ENCODE data around the gene IPO9. TPM values are rescaled to one million over a fixed set of nuclear protein-coding genes. Genes with fewer than 3 reads are reported as not detected.
A peak's percentile ranks its signal among the peaks of the same experiment; 100 is the strongest.

IPO9 gene
- total and polyA plus RNA-seq, 2 of the 4 experiments (the other 2 are of a cell fraction): 14.0 to 23.4 TPM

- Histone ChIP-seq H3K9me3 (ENCODE audit: control insufficient read depth, insufficient read depth, low read length) (no peaks in the 10 kb centered on the region), H3K9me1 (ENCODE audit: insufficient read depth, low read length) (peaks cover 8% of the 10 kb centered on the region; the same call in 1 of the 2 replicates), H4K8ac (ENCODE audit: low read depth in 2 of 2, low read length in 2 of 2) (peak overlapping the region in 1 of 2 experiments; percentile 80; a peak in 1 of 4 replicates), H4K91ac (ENCODE audit: insufficient read depth, low read depth, low read length) (no peak overlapping the region; the same call in 1 of the 2 replicates), H3K14ac (replicated peaks; ENCODE audit: low read depth, low read length) (no peak overlapping the region), H3K27me3 (ENCODE audit: control insufficient read depth, insufficient read depth, low read length) (no peaks in the 10 kb centered on the region), H2BK20ac (ENCODE audit: low read depth, low read length) (peak overlapping the region; percentile 72; the same call in 1 of the 2 replicates), H3K79me1 (ENCODE audit: low read depth in 1 of 2, low read length in 2 of 2) (peaks cover 3 to 6% of the 10 kb centered on the region in 2 experiments; a peak in 2 of 4 replicates), H3K4me3 (ENCODE audit: insufficient read depth, low read depth, low read length) (no peak overlapping the region), H3K18ac (ENCODE audit: low read depth, low read length) (no peak overlapping the region), H2AFZ (replicated peaks; ENCODE audit: low read length, poor library complexity) (peak overlapping the region; percentile 60), H3K4ac (ENCODE audit: low read depth, low read length) (peak overlapping the region; percentile 55; the same call in 1 of the 2 replicates), H4K5ac (ENCODE audit: low read depth, low read length) (no peak overlapping the region), H2AK9ac (replicated peaks; ENCODE audit: low read depth, low read length, poor library complexity) (no peak overlapping the region), H3K27ac (ENCODE audit: insufficient read depth, low read length) (no peak overlapping the region), H3K4me1 (ENCODE audit: control insufficient read depth, insufficient read depth, low read length) (peaks cover 4% of the 10 kb centered on the region), H3K56ac (ENCODE audit: extremely low read depth, insufficient read depth, low read length) (no peak overlapping the region), H4K20me1 (ENCODE audit: insufficient read depth, low read length) (peaks cover 3% of the 10 kb centered on the region), H3K23ac (ENCODE audit: low read depth, low read length) (no peak overlapping the region), H2BK5ac (ENCODE audit: low read depth, low read length, poor library complexity, severe bottlenecking) (no peak overlapping the region), H3K4me2 (ENCODE audit: low read depth, low read length) (no peak overlapping the region), H2BK15ac (ENCODE audit: low read depth, low read length) (no peak overlapping the region), H2BK120ac (ENCODE audit: low read depth, low read length) (no peak overlapping the region), H3K9ac (ENCODE audit: low read depth, low read length) (no peak overlapping the region), H3K36me3 (ENCODE audit: control insufficient read depth, insufficient read depth, low read length) (peaks cover 21% of the 10 kb centered on the region), H2AK5ac (ENCODE audit: low read depth, low read length) (peak overlapping the region; percentile 87)
- ATAC-seq (ENCODE audit: low read depth) (peak; percentile 75), DNase-seq (peak; percentile 63)
- in situ Hi-C loops (cut with MboI; ENCODE audit: low sequenced_read_pairs): no loop called here
- ChIA-PET POLR2A (ENCODE audit: unreplicated experiment) (interaction anchor here (0.6 kb wide), 1 partner anchor 106 kb away, joined by 7 read pairs; no protein-coding TSS in a partner anchor), CTCF (interaction anchor here (0.6 to 1.2 kb wide), 5 partner anchors 10 to 320 kb away, joined by 3 to 5 read pairs (median 3); no protein-coding TSS in a partner anchor)
- BruUV-seq (replicated peaks): no TSS peak
- WGBS, 2 experiments (ENCODE audit: extremely low coverage in 2 of 2, insufficient read length in 1 of 2): 100% methylated on average over 1 of the region's 6 CpGs; no CpG with 5 or more reads in 1 of the 2 experiments
- TF ChIP-seq RAD21 (IDR thresholded peaks at IDR 0.05; ENCODE audit: low read length) (peak; percentile 71), NFE2L2 (IDR thresholded peaks at IDR 0.05; ENCODE audit: low read depth, low read length) (no peak), SMC3 (IDR thresholded peaks at IDR 0.05; ENCODE audit: low read depth, low read length) (peak; percentile 62), RFX5 (IDR thresholded peaks at IDR 0.05; ENCODE audit: low read depth, low read length) (no peak), CTCF (conservative IDR thresholded peaks at IDR 0.05; ENCODE audit: low read depth, low read length) (peak; percentile 73)
- intact Hi-C loops (cut with micrococcal nuclease): loop anchor here (1.0 to 2.0 kb wide), 2 partner anchors 94 to 343 kb away; no protein-coding TSS in a partner anchor
- dilution Hi-C loops (cut with HindIII; ENCODE audit: low sequenced_read_pairs, unreplicated experiment): no loop called here
Measured at GRCh38 chr1:201877877-201878401, 49.0 kb downstream of the IPO9 start.
